ENCODE data around the gene ZNF273.
A peak's percentile ranks its signal among the peaks of the same experiment; 100 is the strongest.
"Not testable (repeated sequence)": the region's sequence is repeated elsewhere in the genome, so short reads cannot be mapped to it uniquely, and the experiment has no call there.

The ZNF273 gene

GRCh38 chr7:64902806-64903721, at the start of gene ZNF273:
Gene ZNF273, plus strand, starts transcription at chr7:64903273. Its CDS starts 45 bp downstream, at chr7:64903318.
- DNase-seq, result peak; percentile 81 to 84

GRCh38 chr7:64853679-64854078, 49.4 kb upstream of the ZNF273 start:
- DNase-seq, result no peak

GRCh38 chr7:64854969-64855368, 48.1 kb upstream of the ZNF273 start:
- DNase-seq, result no peak

GRCh38 chr7:64863021-64863420, 40.1 kb upstream of the ZNF273 start:
- no peak for DNase-seq

GRCh38 chr7:64863530-64863929, 39.5 kb upstream of the ZNF273 start:
- DNase-seq, result not testable (repeated sequence)

GRCh38 chr7:64863969-64864368, 39.1 kb upstream of the ZNF273 start:
- no peak for DNase-seq

- DNase-seq, result no peak
These were observed 35.1 kb upstream of the ZNF273 start for GRCh38 chr7:64867863-64868440.

- DNase-seq, result no peak
These were observed 34.6 kb upstream of the ZNF273 start for GRCh38 chr7:64868499-64868898.

GRCh38 chr7:64869121-64869725, 33.9 kb upstream of the ZNF273 start:
- no peak for DNase-seq

GRCh38 chr7:64869912-64870562, 33.0 kb upstream of the ZNF273 start:
- DNase-seq, result no peak

GRCh38 chr7:64870656-64871055, 32.4 kb upstream of the ZNF273 start:
- DNase-seq, result no peak

GRCh38 chr7:64871761-64872160, 31.3 kb upstream of the ZNF273 start:
- DNase-seq, result no peak

- DNase-seq, result no peak
These were observed 30.5 kb upstream of the ZNF273 start for GRCh38 chr7:64872351-64873154.

- DNase-seq, result no peak
These were observed 29.9 kb upstream of the ZNF273 start for GRCh38 chr7:64873155-64873500.

- no peak for DNase-seq
These were observed 29.6 kb upstream of the ZNF273 start for GRCh38 chr7:64873517-64873916.

- no peak for DNase-seq
These were observed 29.0 kb upstream of the ZNF273 start for GRCh38 chr7:64874114-64874513.

- DNase-seq, result no peak
These were observed 28.4 kb upstream of the ZNF273 start for GRCh38 chr7:64874562-64875250.

GRCh38 chr7:64875258-64875657, 27.8 kb upstream of the ZNF273 start:
- DNase-seq, result no peak

GRCh38 chr7:64875658-64876406, 27.2 kb upstream of the ZNF273 start:
- DNase-seq, result no peak

- DNase-seq, result peak; percentile 20 to 45
These were observed 26.0 kb upstream of the ZNF273 start for GRCh38 chr7:64876792-64877713.
